Gastroesophageal sphincter (tissue), 4 donors: ENCODE measurements around the gene KDM4C. TPM values are rescaled to one million over a fixed set of nuclear protein-coding genes. Genes with fewer than 3 reads are reported as not detected.

Experiments used
- ATAC-seq: fragments of 150-250 bp; one replicate; pipeline ENCODE4 v1.9.1; 2016; ENCODE audit warnings: mild to moderate bottlenecking, moderate library complexity
- H3K27ac ChIP-seq, 4 donors: fragments of 200-600 bp; sonication (generic) in 3 of 4; 1 replicate in 3 of 4; 2 replicates in 1 of 4; pipeline ENCODE4 v1.5.1; 2016 to 2019
- H3K27me3 ChIP-seq: fragments of 200-600 bp; sonication (generic); one replicate; pipeline ENCODE4 v1.5.1; 2019
- H3K36me3 ChIP-seq, 2 donors: fragments of 200-600 bp; sonication (generic); one replicate each; pipeline ENCODE4 v1.5.1; 2019; ENCODE audit warnings: control low read depth in 1 of 2
- H3K4me1 ChIP-seq, 3 donors: fragments of 200-600 bp; sonication (generic); 1 replicate in 2 of 3; 2 replicates in 1 of 3; pipeline ENCODE4 v1.5.1; 2016 to 2019; ENCODE audit warnings: control low read depth in 2 of 3
- H3K4me3 ChIP-seq, 2 donors: fragments of 200-600 bp; sonication (generic); one replicate each; pipeline ENCODE4 v1.5.1; 2019; ENCODE audit warnings: mild to moderate bottlenecking in 1 of 2, moderate library complexity in 1 of 2
- H3K9me3 ChIP-seq, 3 donors: fragments of 200-600 bp; sonication (generic); one replicate each; pipeline ENCODE4 v1.5.1; 2017 to 2019; ENCODE audit warnings: control low read depth in 2 of 3
- EP300 ChIP-seq: sonication (generic); formaldehyde crosslinking; IDR thresholded peaks from one replicate; pipeline ENCODE4 v1.6.1; 2017; ENCODE audit warnings: antibody characterized with exemption, mild to moderate bottlenecking
- POLR2A ChIP-seq, 2 donors: fragments of 450-650 bp; IDR thresholded peaks; one replicate each; pipeline ENCODE4 v1.6.1; 2017; ENCODE audit warnings: antibody characterized with exemption in 2 of 2, mild to moderate bottlenecking in 2 of 2, moderate library complexity in 1 of 2
- POLR2AphosphoS5 ChIP-seq: sonication (generic); formaldehyde crosslinking; IDR thresholded peaks from one replicate; pipeline ENCODE4 v1.6.1; 2017; ENCODE audit warnings: antibody characterized with exemption
- WGBS, 2 donors: methylation state at CpG; one replicate each; pipeline ENCODE4 v1.1.5; 2018; ENCODE audit warnings: low coverage in 1 of 2; 5-methylcytosine and 5-hydroxymethylcytosine counted together
- total RNA-seq, 4 donors: library from RNA; depleted of rRNA; stranded (reverse); fragments of >200 nt; gene quantifications; one replicate each; pipeline ENCODE4 v1.1.0, GENCODE V29; 2016
- TF ChIP-seq, protein P1 (sequence below), 4 experiments: fragments of 200-600 bp in 2 of 4; fragments of 450-650 bp in 2 of 4; sonication (generic) in 1 of 4; IDR thresholded peaks; one replicate each; pipeline ENCODE4 v1.5.1; 2017 to 2019; ENCODE audit warnings: antibody characterized with exemption in 4 of 4, mild to moderate bottlenecking in 2 of 4, moderate library complexity in 2 of 4

The KDM4C gene
- total RNA-seq, 4 donors from 2014 or later = 17.7 to 65.2 (median 29.5) TPM

DNA sequence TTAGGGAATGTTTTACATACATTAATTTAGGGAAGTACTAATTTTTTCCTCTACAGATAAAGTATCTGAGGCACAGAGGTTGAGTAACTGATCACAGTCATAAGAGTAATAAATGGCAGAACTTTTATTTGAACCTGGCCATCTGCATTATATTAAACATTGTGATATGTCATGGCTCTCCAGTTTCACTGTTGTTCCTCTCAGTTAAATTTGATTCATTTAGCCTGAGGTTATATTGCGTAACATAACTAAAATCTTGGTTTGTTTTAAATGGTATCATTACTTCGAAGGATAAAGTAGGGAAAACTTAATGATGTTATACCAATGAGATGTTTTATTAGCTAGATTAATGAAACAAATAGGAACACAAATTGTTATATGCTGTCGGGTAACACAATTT is 284.4 kb downstream of the KDM4C start:
- 90 to 92% methylated on average over 3 of the region's 3 CpGs for WGBS, 2 donors
- no peaks in the 10 kb centered on the region for H3K9me3 ChIP-seq
- TF ChIP-seq POLR2A (IDR thresholded peaks at IDR 0.05) (no peak), EP300 (no peak), POLR2AphosphoS5 (no peak)
- TF ChIP-seq, protein P1, sequence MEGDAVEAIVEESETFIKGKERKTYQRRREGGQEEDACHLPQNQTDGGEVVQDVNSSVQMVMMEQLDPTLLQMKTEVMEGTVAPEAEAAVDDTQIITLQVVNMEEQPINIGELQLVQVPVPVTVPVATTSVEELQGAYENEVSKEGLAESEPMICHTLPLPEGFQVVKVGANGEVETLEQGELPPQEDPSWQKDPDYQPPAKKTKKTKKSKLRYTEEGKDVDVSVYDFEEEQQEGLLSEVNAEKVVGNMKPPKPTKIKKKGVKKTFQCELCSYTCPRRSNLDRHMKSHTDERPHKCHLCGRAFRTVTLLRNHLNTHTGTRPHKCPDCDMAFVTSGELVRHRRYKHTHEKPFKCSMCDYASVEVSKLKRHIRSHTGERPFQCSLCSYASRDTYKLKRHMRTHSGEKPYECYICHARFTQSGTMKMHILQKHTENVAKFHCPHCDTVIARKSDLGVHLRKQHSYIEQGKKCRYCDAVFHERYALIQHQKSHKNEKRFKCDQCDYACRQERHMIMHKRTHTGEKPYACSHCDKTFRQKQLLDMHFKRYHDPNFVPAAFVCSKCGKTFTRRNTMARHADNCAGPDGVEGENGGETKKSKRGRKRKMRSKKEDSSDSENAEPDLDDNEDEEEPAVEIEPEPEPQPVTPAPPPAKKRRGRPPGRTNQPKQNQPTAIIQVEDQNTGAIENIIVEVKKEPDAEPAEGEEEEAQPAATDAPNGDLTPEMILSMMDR (IDR thresholded peaks at IDR 0.05) = no peak
- H3K4me1 ChIP-seq = no peaks in the 10 kb centered on the region
- peaks cover 0 to 14% of the 10 kb centered on the region in 2 donors for H3K36me3 ChIP-seq
- no peak overlapping the region for H3K4me3 ChIP-seq
- H3K27me3 ChIP-seq = no peaks in the 10 kb centered on the region
- ATAC-seq = no peak
- H3K27ac ChIP-seq = no peak overlapping the region

DNA sequence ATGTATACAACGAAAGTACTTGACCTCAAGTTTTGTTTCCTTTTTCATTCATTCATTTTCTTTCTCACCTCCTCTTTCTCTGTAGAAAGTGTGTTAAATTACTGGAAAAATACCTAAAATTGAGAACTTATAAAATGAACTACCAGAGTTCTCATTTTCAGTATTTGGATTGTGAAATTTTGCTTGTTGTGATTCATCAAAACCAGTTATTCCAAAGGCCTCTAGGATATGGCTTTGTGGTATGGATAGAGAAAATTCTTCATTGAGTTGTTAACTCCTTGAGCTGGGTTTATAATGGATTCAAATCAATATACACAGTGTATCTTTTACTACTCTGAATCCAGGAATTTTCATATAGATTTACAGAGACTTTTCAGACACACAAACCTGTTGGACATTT is 287.6 kb downstream of the KDM4C start:
- no peaks in the 10 kb centered on the region for H3K4me1 ChIP-seq
- peaks cover 0 to 39% of the 10 kb centered on the region in 2 donors for H3K36me3 ChIP-seq
- H3K27me3 ChIP-seq = no peaks in the 10 kb centered on the region
- H3K9me3 ChIP-seq = no peaks in the 10 kb centered on the region
- 80 to 87% methylated on average over 1 of the region's 1 CpG for WGBS, 2 donors
- no peak for TF ChIP-seq POLR2AphosphoS5
- H3K4me3 ChIP-seq = no peak overlapping the region
- H3K27ac ChIP-seq = no peak overlapping the region
- no peak for ATAC-seq

- TF ChIP-seq POLR2AphosphoS5 (no peak), EP300 (no peak), POLR2A (IDR thresholded peaks at IDR 0.05) (no peak)
- TF ChIP-seq, protein P1 (IDR thresholded peaks at IDR 0.05) = no peak
- 91 to 100% methylated on average over 1 to 3 of the region's 3 CpGs for WGBS, 2 donors
- H3K4me1 ChIP-seq = no peaks in the 10 kb centered on the region
- no peaks in the 10 kb centered on the region for H3K27me3 ChIP-seq
- no peak overlapping the region for H3K4me3 ChIP-seq
- H3K27ac ChIP-seq = no peak overlapping the region
- H3K36me3 ChIP-seq = peaks cover 0 to 45% of the 10 kb centered on the region in 2 donors
- no peak for ATAC-seq
- H3K9me3 ChIP-seq = no peaks in the 10 kb centered on the region
Observed at GRCh38 chr9:7051711-7052110, 293.9 kb downstream of the KDM4C start.

DNA sequence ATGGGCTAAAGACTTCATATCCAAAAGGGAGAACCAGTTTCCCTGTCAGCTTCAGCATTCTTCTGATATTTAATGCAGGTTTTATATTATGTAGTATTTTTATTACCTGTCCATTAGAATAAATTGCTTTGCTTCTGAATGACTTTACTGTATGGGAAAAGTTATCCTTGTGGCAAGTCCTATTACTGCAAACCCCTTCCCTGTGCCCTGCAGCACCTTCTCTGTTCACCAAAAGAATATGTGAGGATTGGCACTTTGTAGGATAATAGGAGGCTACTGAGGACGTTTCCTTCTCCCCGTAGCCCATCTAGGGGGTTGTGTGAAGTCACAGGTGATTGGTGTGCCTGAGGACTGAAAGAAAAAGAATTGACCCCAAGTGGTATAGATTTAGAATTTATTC is 296.1 kb downstream of the KDM4C start:
- TF ChIP-seq POLR2A (IDR thresholded peaks at IDR 0.05) = no peak
- TF ChIP-seq, protein P1 (IDR thresholded peaks at IDR 0.05) = no peak

DNA sequence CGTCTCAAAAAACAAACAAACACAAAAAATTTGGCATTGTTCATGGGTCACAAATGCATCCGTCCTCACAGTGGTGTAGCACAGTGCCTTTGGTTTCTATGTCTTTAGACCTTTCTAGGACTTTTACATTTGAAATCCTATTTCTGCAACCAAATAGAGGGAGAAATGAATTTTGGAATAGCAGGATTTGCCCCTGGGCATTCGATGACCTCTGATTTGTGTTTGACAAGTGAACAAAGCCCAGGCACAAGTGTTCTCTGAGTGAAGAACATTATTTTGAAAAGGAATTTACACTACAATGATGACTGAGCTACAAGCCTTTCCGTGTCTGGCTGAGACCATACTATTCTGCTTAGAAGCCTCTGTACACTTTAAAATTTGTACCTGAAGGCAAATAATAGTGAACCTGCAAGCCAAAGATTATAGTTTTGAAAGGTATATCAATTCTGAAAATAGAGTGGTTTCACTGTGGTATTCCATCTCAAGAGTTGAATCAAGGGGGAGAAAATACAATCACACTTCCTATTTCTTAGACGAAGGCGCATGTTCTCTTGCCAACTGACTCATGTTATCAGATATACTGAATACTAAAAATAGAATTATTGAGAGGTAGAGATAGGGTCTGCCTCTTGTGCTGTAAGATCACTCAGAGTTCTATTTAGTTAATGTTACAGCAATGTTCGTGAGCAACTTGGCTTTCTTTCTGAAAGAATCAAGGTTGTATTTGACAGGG is 297.6 kb downstream of the KDM4C start:
- Histone ChIP-seq H3K4me1 (no peaks in the 10 kb centered on the region), H3K36me3 (peaks cover 0 to 15% of the 10 kb centered on the region in 2 donors), H3K9me3 (no peaks in the 10 kb centered on the region), H3K27me3 (no peaks in the 10 kb centered on the region), H3K27ac (no peak overlapping the region), H3K4me3 (no peak overlapping the region)
- TF ChIP-seq POLR2AphosphoS5 (no peak), POLR2A (IDR thresholded peaks at IDR 0.05) (no peak), EP300 (no peak)
- TF ChIP-seq, protein P1 (IDR thresholded peaks at IDR 0.05) = no peak
- no peak for ATAC-seq
- 68 to 77% methylated on average over 7 of the region's 7 CpGs for WGBS, 2 donors

More for the DNA sequence above, 296.1 kb downstream of the KDM4C start:
- WGBS, 2 donors = 44% methylated on average over 2 of the region's 2 CpGs; no CpG with 5 or more reads in 1 of the 2 donors
- Histone ChIP-seq H3K4me3 (no peak overlapping the region), H3K36me3 (peaks cover 0 to 25% of the 10 kb centered on the region in 2 donors), H3K27me3 (no peaks in the 10 kb centered on the region), H3K4me1 (no peaks in the 10 kb centered on the region), H3K27ac (no peak overlapping the region), H3K9me3 (no peaks in the 10 kb centered on the region)
- no peak for ATAC-seq
